GM21528 (cell line): ENCODE results near the gene ERVK3-1.
A peak's percentile ranks its signal among the peaks of the same experiment; 100 is the strongest.
"Not testable (repeated sequence)": the region's sequence is repeated elsewhere in the genome, so short reads cannot be mapped to it uniquely, and the experiment has no call there.

ENCODE experiments used
- ATAC-seq: cut with Tn5 transposase; IDR thresholded peaks from one replicate; pipeline ENCODE4 v1.9.1; 2021; ENCODE audit warnings: mild to moderate bottlenecking, moderate library complexity; ENCODE audit not compliant: unreplicated experiment, low FRiP score

The ERVK3-1 gene

GRCh38 chr19:58304255-58304654 is 922 bp upstream of the ERVK3-1 start:
- ATAC-seq: no peak

DNA sequence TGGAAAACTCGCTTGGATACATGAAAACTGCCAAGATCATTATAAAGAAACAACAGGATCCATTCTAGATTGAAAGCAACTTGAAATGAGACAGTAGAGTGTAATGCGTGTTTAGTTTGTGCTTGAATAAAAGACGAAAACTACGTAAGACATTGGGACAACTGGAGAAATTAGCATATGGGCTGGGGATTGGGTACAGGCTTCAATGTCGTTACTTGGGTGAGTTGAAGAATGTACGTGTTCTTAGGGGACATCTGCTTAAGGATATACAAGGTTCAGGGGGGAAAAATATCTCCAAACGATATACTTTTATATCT is 471 bp upstream of the ERVK3-1 start:
- ATAC-seq: peak; percentile 12

DNA sequence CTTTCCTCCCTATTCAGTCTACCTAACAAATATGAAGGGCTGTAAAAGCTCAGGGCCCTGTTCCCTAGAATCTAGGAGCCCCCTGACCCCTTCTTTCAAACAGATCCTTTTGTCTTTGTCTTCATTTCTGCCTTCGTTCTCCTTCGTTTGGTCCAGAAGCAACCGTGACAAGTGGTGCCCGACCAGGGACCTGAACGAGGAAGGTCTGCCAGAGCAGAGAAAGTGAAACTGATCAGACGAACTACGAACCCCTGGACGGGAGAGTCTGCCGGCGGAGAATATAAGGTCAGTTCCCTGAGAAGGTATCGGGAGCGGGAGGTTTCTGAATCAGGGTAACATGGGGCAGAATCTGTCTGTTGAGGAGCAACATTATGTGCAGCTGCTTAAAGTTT is 751 bp downstream of the ERVK3-1 start:
- ATAC-seq: no peak

DNA sequence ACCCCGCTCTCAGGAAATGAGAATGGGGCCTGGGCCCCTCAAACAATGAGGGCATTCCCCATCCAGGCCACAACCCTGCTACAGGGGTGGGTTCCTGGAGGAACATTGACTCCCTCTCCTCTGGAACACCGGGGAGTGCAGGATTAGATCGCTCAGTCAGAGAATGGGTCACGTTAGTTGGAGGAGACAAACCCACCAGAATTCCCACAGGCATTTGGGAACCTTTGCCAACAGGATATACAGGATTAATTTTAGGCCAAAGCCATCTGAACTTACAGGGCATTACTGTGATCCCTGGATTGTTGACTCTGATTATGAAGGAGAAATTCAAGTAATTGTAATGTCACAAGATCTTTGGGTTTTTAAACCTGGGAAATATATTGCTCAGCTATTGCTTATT is 2.6 kb downstream of the ERVK3-1 start:
- no peak for ATAC-seq

GRCh38 chr19:58310685-58311084 is 5.5 kb downstream of the ERVK3-1 start:
- ATAC-seq: not testable (repeated sequence)

- no peak for ATAC-seq
Observed at GRCh38 chr19:58311345-58311865, 6.2 kb downstream of the ERVK3-1 start.

DNA sequence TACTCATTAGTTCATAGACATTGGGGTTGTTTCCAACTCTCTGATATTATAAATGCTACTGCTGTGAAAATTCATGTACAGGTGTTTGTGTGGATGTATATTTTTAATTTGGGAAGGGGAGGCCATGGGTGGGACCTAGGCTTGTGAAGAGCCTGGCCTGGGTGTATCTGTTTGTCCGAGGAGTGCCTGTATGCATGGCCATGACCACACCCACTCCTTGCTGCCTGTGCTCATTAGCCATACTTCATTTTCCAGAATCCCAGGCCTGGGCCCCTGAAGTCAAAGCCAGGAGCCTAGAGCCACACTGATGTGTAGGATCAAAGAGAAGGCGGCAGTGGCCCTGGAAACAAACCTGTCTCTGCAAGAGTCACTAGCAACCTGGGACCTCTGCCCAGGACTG is 10.4 kb downstream of the ERVK3-1 start:
- ATAC-seq: no peak

DNA sequence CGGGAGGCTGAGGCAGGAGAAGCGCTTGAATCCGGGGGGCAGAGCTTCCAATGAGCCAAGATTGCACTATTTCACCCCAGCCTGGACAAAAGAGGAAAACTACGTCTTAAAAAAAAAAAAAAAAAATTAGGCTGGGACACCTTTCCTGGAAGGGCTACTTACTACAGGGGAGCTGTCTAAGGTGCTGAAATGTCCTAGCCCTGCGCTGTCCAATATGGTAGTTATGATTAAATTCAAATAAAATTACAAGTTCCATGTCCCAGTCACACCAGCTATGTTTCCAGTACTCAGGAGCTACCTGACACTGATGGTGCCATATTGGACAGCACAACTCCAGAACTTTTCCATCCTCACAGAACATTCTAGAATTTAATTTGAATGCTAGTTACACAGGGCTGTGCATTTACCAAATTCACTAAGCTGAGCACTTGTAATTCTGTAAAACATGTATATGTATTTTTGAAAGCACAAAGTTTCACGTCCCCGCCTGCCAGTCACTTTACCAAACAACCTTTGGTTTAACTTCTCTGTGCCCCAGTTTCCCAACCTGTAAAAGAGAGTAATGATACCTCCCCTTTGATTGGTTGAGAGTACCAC is 12.4 kb downstream of the ERVK3-1 start:
- ATAC-seq: no peak

GRCh38 chr19:58318297-58318696 is 13.1 kb downstream of the ERVK3-1 start:
- ATAC-seq: no peak

GRCh38 chr19:58319241-58319640 is 14.1 kb downstream of the ERVK3-1 start:
- no peak for ATAC-seq

DNA sequence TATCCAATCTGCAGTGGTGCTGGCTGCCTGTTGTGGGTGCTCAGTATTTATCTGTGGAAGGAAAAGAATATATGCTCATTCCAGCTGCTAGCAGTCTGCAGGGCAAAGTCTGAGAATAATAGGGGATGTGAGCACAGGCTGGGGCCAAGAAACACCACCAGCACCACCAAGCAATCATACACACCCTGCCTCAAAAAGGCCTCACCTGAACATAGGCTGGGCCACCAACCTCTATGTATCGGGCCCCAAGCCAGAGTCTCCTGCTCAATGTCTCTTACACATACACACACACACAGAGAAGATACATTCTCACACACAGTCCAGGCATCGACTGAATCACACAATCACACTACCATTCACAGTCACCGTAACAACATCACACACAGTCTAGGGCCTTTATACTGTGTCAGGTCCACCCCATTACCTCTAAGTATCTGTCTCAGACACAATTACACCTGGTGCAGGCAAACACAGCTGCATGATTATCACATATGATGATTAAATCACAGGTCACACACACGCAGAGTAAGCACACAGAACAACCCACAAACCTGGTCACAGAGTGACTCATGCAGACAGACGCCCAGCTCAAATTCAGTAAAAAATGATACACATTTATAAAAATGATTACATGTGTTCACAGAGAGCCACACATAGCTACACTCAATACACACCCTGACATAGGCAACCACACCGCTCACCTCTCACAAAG is 20.3 kb downstream of the ERVK3-1 start:
- no peak for ATAC-seq

DNA sequence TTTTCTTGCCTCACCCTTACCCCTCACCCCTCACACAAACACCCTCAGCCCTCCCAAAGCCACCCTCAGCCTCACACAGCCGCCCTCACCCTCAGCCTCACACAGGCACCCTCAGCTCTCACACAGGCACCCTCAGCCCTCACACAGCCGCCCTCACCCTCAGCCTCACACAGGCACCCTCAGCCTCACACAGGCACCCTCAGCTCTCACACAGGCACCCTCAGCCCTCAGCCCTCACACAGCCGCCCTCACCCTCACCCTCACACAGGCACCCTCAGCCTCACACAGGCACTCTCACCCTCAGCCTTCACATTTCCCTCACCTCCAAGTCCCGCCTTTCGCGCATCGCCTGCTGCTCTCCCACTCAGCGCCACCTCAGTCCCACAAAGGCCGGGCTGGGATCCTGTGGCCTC is 21.3 kb downstream of the ERVK3-1 start:
- no peak for ATAC-seq

GRCh38 chr19:58326914-58327726 is 21.9 kb downstream of the ERVK3-1 start, which contains the start of gene ZSCAN22:
Gene ZSCAN22 (plus strand): TSS chr19:58326994. CDS start chr19:58334803, 7,809 bp downstream.
- peak; percentile 89 for ATAC-seq

- no peak for ATAC-seq
Observed at GRCh38 chr19:58328999-58329398, 23.8 kb downstream of the ERVK3-1 start.

GRCh38 chr19:58330458-58330857 is 25.3 kb downstream of the ERVK3-1 start:
- ATAC-seq: no peak

- no peak for ATAC-seq
Observed at GRCh38 chr19:58332697-58333096, 27.5 kb downstream of the ERVK3-1 start.

GRCh38 chr19:58334691-58335249 is 29.6 kb downstream of the ERVK3-1 start:
- no peak for ATAC-seq

DNA sequence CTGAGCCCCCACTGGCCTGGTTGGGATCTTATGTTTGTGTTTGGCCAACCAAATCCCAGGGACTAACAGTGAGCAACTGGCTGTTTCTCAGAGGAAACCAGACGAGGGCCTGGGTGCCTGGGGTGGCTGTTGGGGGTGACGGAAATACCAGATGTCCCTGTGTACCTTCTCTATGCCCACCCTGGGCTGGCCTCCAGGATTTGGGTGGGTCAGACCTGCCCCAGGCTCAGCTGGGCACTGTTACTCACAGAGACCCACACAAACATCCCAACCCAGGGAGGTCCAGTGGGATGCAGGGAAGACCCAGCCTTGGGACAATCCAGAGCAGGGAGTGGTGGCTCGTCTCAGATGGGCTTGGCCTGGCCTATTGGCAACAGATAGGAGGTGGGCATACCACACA is 30.5 kb downstream of the ERVK3-1 start:
- no peak for ATAC-seq

DNA sequence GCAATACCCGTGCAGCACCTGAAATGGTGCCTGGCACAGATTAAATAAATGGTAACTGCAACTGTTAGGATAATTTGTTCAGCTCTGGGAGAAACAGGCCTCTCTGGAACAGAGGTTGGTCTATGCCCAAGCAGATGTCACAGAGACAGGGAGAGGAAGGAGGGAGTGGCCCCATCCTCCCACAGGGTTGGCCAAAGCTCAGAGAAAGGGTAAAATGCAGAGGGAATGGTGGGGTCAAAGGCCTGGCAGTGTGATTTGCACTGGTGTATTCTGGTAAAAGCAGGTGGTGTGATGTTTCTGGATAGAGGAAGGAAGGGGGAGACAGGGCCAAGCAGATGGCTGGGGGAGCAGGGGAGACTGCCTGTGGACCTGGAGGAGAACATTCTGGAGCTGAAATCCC is 31.0 kb downstream of the ERVK3-1 start:
- no peak for ATAC-seq

DNA sequence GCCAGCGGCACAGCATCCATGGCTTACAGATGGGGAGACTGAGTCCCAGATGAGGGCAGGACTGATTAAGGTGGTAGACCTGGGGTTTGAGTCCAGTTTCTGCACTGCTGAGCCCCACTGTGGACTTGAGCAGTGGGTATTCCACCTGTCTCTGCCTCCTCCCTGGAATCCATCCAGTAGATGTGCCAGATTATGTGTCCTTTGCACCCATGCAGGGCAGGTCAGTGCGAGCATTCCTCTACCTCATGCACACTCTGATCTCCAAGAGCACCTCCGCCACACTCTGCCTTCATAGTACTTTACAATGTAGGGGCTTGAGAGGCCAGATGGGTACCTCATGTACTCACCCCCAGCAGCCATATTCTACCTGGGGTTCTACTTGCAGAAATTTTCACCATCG is 31.6 kb downstream of the ERVK3-1 start:
- no peak for ATAC-seq

DNA sequence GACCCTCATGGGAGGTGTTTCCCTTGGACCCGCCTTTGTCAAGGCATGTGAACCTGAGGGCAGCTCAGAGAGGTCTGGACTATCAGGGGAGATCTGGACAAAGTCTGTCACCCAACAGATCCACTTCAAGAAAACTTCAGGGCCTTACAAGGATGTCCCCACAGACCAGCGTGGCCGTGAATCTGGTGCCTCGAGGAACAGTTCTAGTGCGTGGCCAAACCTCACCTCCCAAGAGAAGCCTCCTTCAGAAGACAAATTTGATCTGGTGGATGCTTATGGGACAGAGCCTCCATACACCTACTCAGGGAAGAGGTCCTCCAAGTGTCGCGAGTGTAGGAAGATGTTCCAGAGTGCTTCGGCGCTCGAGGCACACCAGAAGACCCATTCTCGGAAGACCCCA is 33.2 kb downstream of the ERVK3-1 start:
- ATAC-seq: no peak
